ENCODE results near the gene MESP1. TPM values are rescaled to one million over a fixed set of nuclear protein-coding genes. Genes with fewer than 3 reads are reported as not detected.

MESP1 gene
- total and polyA plus RNA-seq, 2 of the 13 experiments (the other 11 are each of a cell fraction or from before 2014, with no cell fraction given): not detected

GRCh38 chr15:89776274-89777072, 25.4 kb upstream of the MESP1 start, which contains the start of gene MESP2 (continued):
- peak; percentile 55; the same call in 1 of the 2 replicates for TF ChIP-seq ZNF691 (CRISPR knock-in tag; IDR thresholded peaks at IDR 0.05; ENCODE audit: borderline replicate concordance, low read depth)
- TF ChIP-seq PPARG (CRISPR knock-in tag; conservative IDR thresholded peaks at IDR 0.05): peak; percentile 59; the same call in 1 of the 2 replicates
- TF ChIP-seq THRA (CRISPR knock-in tag; IDR thresholded peaks at IDR 0.05; ENCODE audit: borderline replicate concordance): peak; percentile 36; the same call in 1 of the 2 replicates
- no peak for TF ChIP-seq MAZ (IDR thresholded peaks at IDR 0.05; ENCODE audit: borderline replicate concordance, low read depth, low read length)
- TF ChIP-seq MAZ (CRISPR knock-in tag; IDR thresholded peaks at IDR 0.05; ENCODE audit: low read depth): 0 out of 2 replicates have a peak, but pooled peaks have one; percentile 39
- TF ChIP-seq ZNF333 (CRISPR knock-in tag; IDR thresholded peaks at IDR 0.05; ENCODE audit: borderline replicate concordance): peak; percentile 77; the same call in 1 of the 2 replicates
- 0 out of 2 replicates have a peak, but pooled peaks have one; percentile 41 for TF ChIP-seq KMT2B (CRISPR knock-in tag; IDR thresholded peaks at IDR 0.05)
- TF ChIP-seq HOXA5 (CRISPR knock-in tag; IDR thresholded peaks at IDR 0.05): no peak
- TF ChIP-seq MAF1 (CRISPR knock-in tag; IDR thresholded peaks at IDR 0.05; ENCODE audit: borderline replicate concordance): no peak
- TF ChIP-seq MAFF (IDR thresholded peaks at IDR 0.05; ENCODE audit: low read depth, low read length): no peak
- peak; percentile 76 for TF ChIP-seq DNMT1 (CRISPR knock-in tag; IDR thresholded peaks at IDR 0.05)
- TF ChIP-seq CHD2 (IDR thresholded peaks at IDR 0.05; ENCODE audit: low read depth, low read length): no peak
- peak; percentile 69; the same call in 1 of the 2 replicates for TF ChIP-seq TMF1 (CRISPR knock-in tag; IDR thresholded peaks at IDR 0.05; ENCODE audit: low read depth)
- no peak for TF ChIP-seq ARNT (IDR thresholded peaks at IDR 0.05)
- no peak for TF ChIP-seq NFYB (CRISPR knock-in tag; IDR thresholded peaks at IDR 0.05)
- peak; percentile 75 for TF ChIP-seq ARHGAP35 (CRISPR knock-in tag; IDR thresholded peaks at IDR 0.05; ENCODE audit: borderline replicate concordance)
- TF ChIP-seq ZSCAN29 (CRISPR knock-in tag; conservative IDR thresholded peaks at IDR 0.05): no peak
- no peak; the same call in 1 of the 2 replicates for TF ChIP-seq ZNF747 (CRISPR knock-in tag; IDR thresholded peaks at IDR 0.05; ENCODE audit: borderline replicate concordance)
- TF ChIP-seq ZNF274 (CRISPR knock-in tag; IDR thresholded peaks at IDR 0.05): peak; percentile 96
- TF ChIP-seq HNF1A (IDR thresholded peaks at IDR 0.05; ENCODE audit: low read depth): no peak
- TF ChIP-seq HNF1A (CRISPR knock-in tag; IDR thresholded peaks at IDR 0.05; ENCODE audit: borderline replicate concordance): peak; percentile 52
- no peak for TF ChIP-seq FOXM1 (CRISPR knock-in tag; IDR thresholded peaks at IDR 0.05)

Data from HepG2 (cell line).